DMS153 treated with DMSO at 0.1 percent for 48 hours (cell line): Measurements from ENCODE around the gene SEPTIN11.
"Not testable (repeated sequence)": the region's sequence is repeated elsewhere in the genome, so short reads cannot be mapped to it uniquely, and the experiment has no call there.

Source experiments
- DNase-seq: peaks from one replicate; lab custom pipeline; 2025; ENCODE audit not compliant: unreplicated experiment; lab: John Stamatoyannopoulos, UW

SEPTIN11 gene

GRCh38 chr4:76951672-76952010 lies 2.1 kb downstream of the SEPTIN11 start:
- DNase-seq: no peak

- DNase-seq: no peak
Observed at GRCh38 chr4:76952071-76952470, 2.5 kb downstream of the SEPTIN11 start.

- DNase-seq: no peak
Observed at GRCh38 chr4:76952656-76953582, 3.4 kb downstream of the SEPTIN11 start.

GRCh38 chr4:76953956-76954355 lies 4.4 kb downstream of the SEPTIN11 start:
- DNase-seq: no peak

- DNase-seq: no peak
Observed at GRCh38 chr4:76954489-76954888, 4.9 kb downstream of the SEPTIN11 start.

- no peak for DNase-seq
Observed at GRCh38 chr4:76955182-76955581, 5.6 kb downstream of the SEPTIN11 start.

GRCh38 chr4:76957004-76957738 lies 7.6 kb downstream of the SEPTIN11 start:
- DNase-seq: no peak

GRCh38 chr4:76958891-76959290 lies 9.3 kb downstream of the SEPTIN11 start:
- no peak for DNase-seq

- no peak for DNase-seq
Observed at GRCh38 chr4:76960014-76960413, 10.5 kb downstream of the SEPTIN11 start.

- DNase-seq: no peak
Observed at GRCh38 chr4:76962406-76963130, 13.0 kb downstream of the SEPTIN11 start.

- DNase-seq: no peak
Observed at GRCh38 chr4:76963131-76963750, 13.7 kb downstream of the SEPTIN11 start.

GRCh38 chr4:76963927-76964326 lies 14.4 kb downstream of the SEPTIN11 start:
- DNase-seq: not testable (repeated sequence)

- DNase-seq: no peak
Observed at GRCh38 chr4:76964769-76965168, 15.2 kb downstream of the SEPTIN11 start.

- no peak for DNase-seq
Observed at GRCh38 chr4:76965866-76966579, 16.5 kb downstream of the SEPTIN11 start.

GRCh38 chr4:76968937-76969336 lies 19.4 kb downstream of the SEPTIN11 start:
- DNase-seq: no peak

- DNase-seq: no peak
Observed at GRCh38 chr4:76969495-76969894, 19.9 kb downstream of the SEPTIN11 start.

GRCh38 chr4:76969941-76970529 lies 20.5 kb downstream of the SEPTIN11 start:
- no peak for DNase-seq

- DNase-seq: no peak
Observed at GRCh38 chr4:76972306-76972705, 22.8 kb downstream of the SEPTIN11 start.

GRCh38 chr4:76974150-76974549 lies 24.6 kb downstream of the SEPTIN11 start:
- no peak for DNase-seq

GRCh38 chr4:76977113-76977512 lies 27.6 kb downstream of the SEPTIN11 start:
- DNase-seq: no peak
